Nephron progenitor cell (in vitro differentiated cells): ENCODE data around the gene PLCB4.

Source experiments
- DNase-seq: peaks from one replicate; pipeline ENCODE4 v3.0.0; 2021
- H3K27ac Mint-ChIP-seq: 2 replicates; pipeline ENCODE4 v1.8.0; 2021; ENCODE audit warnings: mild to moderate bottlenecking, moderate library complexity, mixed read lengths
- H3K27me3 Mint-ChIP-seq: 2 replicates; pipeline ENCODE4 v1.8.0; 2021; ENCODE audit warnings: mild to moderate bottlenecking, low read depth, mixed read lengths; ENCODE audit not compliant: poor library complexity
- H3K36me3 Mint-ChIP-seq: 2 replicates; pipeline ENCODE4 v1.8.0; 2021; ENCODE audit warnings: low read depth, mixed read lengths
- H3K4me1 Mint-ChIP-seq: 2 replicates; pipeline ENCODE4 v1.8.0; 2021; ENCODE audit warnings: mixed read lengths
- H3K4me3 Mint-ChIP-seq: 2 replicates; pipeline ENCODE4 v1.8.0; 2021; ENCODE audit warnings: mild to moderate bottlenecking, moderate library complexity, mixed read lengths
- H3K9me3 Mint-ChIP-seq: 2 replicates; pipeline ENCODE4 v1.8.0; 2021; ENCODE audit warnings: mild to moderate bottlenecking, moderate library complexity, mixed read lengths
- TF ChIP-seq, protein P1 (sequence below): fragments of 200-600 bp; sonication (generic); IDR thresholded peaks from 2 replicates; pipeline ENCODE4 v1.5.0; 2021; ENCODE audit warnings: antibody characterized with exemption

The PLCB4 gene

DNA sequence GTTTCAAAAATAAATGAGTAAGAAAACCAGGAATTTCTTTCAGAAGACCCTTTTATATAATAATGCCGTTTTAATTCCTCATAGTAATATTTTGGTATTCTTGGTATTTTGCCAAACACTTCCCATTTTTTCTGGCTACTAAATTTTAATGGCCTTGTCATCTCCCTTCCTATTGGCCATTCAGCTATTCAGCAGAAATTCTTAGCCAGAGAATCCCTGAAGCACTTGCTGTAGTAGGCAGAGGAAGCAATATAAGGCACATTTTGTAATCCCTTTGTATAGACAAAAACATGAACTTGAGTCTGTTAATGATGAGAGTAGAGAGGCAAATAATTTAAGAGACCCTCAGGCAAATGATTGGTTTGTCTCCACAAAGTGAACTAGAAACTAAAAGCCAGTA is 327.1 kb downstream of the PLCB4 start:
- H3K36me3 Mint-ChIP-seq, result peaks cover 27% of the 10 kb centered on the region
- H3K4me3 Mint-ChIP-seq, result no peak overlapping the region
- no peaks in the 10 kb centered on the region for H3K27me3 Mint-ChIP-seq
- TF ChIP-seq, protein P1, sequence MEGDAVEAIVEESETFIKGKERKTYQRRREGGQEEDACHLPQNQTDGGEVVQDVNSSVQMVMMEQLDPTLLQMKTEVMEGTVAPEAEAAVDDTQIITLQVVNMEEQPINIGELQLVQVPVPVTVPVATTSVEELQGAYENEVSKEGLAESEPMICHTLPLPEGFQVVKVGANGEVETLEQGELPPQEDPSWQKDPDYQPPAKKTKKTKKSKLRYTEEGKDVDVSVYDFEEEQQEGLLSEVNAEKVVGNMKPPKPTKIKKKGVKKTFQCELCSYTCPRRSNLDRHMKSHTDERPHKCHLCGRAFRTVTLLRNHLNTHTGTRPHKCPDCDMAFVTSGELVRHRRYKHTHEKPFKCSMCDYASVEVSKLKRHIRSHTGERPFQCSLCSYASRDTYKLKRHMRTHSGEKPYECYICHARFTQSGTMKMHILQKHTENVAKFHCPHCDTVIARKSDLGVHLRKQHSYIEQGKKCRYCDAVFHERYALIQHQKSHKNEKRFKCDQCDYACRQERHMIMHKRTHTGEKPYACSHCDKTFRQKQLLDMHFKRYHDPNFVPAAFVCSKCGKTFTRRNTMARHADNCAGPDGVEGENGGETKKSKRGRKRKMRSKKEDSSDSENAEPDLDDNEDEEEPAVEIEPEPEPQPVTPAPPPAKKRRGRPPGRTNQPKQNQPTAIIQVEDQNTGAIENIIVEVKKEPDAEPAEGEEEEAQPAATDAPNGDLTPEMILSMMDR, result no peak
- no peak for DNase-seq
- H3K9me3 Mint-ChIP-seq, result no peaks in the 10 kb centered on the region
- H3K27ac Mint-ChIP-seq, result no peak overlapping the region
- peaks cover 14% of the 10 kb centered on the region for H3K4me1 Mint-ChIP-seq

DNA sequence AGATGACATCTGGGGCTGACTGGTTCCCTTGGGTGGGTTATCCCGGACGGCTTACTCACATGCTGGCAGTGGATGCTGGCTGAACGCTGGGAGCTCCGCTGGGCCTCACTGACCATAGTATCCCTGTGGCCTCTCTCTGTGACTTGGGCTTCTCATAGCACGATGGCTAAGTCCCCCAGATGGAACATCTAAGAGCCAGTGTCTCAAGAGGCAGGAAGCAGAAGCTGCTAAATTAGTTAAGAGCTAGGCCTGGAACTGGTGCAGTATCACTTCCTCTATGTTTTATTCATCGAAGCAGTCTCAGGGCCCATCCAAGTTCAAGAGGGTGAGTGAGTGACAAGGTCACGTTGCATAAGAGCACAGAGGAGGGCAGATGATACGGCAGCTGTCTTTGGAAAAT is 329.0 kb downstream of the PLCB4 start:
- Mint-ChIP-seq H3K4me1 (peaks cover 1% of the 10 kb centered on the region), H3K9me3 (no peaks in the 10 kb centered on the region), H3K27ac (no peak overlapping the region), H3K36me3 (peaks cover 22% of the 10 kb centered on the region), H3K4me3 (no peak overlapping the region), H3K27me3 (no peaks in the 10 kb centered on the region)
- DNase-seq, result no peak
- TF ChIP-seq, protein P1, result no peak

DNA sequence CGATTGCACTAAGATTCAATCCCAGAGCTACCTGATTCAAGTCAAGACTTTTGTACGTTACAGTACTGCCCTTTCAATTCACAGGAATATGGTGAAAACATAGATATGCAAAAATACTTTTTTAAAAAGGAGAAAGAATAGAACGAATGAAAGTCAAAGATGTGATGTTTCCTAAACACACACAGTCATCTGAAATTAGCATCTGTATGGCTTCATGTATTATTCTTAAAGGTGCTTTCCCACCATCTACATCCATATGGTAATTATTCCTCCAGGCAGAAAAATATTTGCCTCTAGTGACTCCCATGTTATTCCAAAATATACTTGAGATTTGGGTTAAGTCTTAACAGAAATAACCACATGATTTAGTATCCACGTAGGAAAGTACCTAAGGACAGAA is 330.0 kb downstream of the PLCB4 start:
- Mint-ChIP-seq H3K27ac (no peak overlapping the region), H3K36me3 (peaks cover 16% of the 10 kb centered on the region), H3K4me3 (no peak overlapping the region), H3K27me3 (no peaks in the 10 kb centered on the region), H3K9me3 (no peaks in the 10 kb centered on the region), H3K4me1 (no peaks in the 10 kb centered on the region)
- DNase-seq, result no peak
- TF ChIP-seq, protein P1, result no peak

DNA sequence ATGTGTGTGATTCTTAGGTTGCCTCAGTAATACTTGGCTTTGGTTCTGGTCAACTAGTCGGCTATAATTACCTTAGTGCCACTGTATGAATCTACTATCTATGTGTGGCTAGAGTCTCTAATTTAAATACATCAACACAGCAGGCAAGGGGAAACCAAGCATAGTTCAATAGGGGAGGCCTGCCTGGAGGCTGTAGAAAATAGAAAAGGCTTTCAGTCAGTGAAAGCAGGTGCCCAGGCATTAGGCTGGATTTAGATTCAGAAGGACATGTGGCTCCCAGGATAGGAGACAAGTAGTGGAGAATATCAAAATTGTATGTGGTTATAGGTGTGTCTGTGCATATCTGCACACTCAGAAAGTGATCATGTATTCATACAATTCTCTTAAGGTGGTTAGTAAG is 330.4 kb downstream of the PLCB4 start:
- H3K4me3 Mint-ChIP-seq, result no peak overlapping the region
- no peaks in the 10 kb centered on the region for H3K4me1 Mint-ChIP-seq
- peaks cover 13% of the 10 kb centered on the region for H3K36me3 Mint-ChIP-seq
- H3K9me3 Mint-ChIP-seq, result no peaks in the 10 kb centered on the region
- H3K27ac Mint-ChIP-seq, result no peak overlapping the region
- no peak for DNase-seq
- H3K27me3 Mint-ChIP-seq, result no peaks in the 10 kb centered on the region
- TF ChIP-seq, protein P1, result no peak

DNA sequence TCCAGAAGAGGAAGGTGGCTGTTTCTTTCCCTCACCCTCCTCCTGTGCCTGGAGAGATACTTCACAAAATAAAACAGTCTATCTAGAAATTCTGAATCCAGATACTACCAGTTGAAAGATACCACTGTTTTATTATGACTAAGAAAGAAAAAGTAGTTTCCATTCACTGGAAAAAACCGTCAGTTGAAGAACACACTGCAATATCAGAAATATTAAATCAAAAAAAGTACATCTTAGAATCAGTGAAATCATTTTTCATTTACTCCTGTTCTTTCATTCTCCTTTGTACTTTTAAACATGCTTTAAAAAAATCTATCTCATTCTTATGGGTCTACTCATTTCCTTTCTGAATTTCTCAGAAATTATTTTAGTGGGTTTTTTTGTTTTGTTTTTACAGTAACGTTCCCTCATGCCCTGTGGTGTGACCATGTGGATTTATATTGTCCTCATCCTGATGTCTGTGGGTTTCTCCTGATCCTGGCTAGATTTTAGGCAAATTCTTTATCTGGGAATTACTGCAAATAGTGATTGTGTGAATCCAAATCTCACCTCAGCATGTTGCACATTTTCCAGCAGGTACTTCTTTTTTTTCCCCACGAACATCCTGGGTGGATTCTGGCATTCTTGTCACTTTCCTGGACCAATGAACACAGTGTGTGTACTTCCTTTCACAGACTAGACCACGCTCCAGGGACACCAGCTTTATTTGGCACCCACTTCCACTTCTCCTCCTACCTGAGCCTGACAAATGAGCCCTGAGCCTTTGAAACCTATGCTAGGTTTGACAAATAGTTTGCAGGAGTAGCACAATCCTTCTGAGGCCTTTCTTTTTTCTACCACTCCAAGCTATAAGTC is 331.5 kb downstream of the PLCB4 start:
- H3K27me3 Mint-ChIP-seq, result no peaks in the 10 kb centered on the region
- H3K9me3 Mint-ChIP-seq, result no peaks in the 10 kb centered on the region
- H3K27ac Mint-ChIP-seq, result no peak overlapping the region
- H3K36me3 Mint-ChIP-seq, result peaks cover 8% of the 10 kb centered on the region
- no peak overlapping the region for H3K4me3 Mint-ChIP-seq
- DNase-seq, result no peak
- H3K4me1 Mint-ChIP-seq, result no peaks in the 10 kb centered on the region
- TF ChIP-seq, protein P1, result no peak

DNA sequence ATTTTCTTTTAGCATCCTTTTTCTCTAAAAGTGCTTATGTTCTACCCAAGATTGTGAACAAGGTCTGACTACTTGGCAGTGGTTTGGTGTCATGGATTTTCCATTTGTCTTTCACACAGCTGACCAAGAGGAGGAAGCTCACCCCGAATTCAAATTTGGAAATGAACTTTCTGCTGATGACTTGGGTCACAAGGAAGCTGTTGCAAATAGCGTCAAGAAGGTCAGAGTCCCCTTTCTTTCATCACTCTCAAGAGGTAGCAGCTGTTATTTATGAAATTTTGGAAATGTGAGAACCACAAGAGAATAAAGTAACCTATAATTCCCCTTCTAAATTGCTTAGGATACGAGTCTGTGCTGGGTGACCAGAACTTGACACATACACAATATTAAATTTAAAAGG is 332.5 kb downstream of the PLCB4 start:
- no peaks in the 10 kb centered on the region for H3K9me3 Mint-ChIP-seq
- H3K4me3 Mint-ChIP-seq, result no peak overlapping the region
- TF ChIP-seq, protein P1, result no peak
- DNase-seq, result no peak
- peaks cover 6% of the 10 kb centered on the region for H3K36me3 Mint-ChIP-seq
- H3K4me1 Mint-ChIP-seq, result no peaks in the 10 kb centered on the region
- H3K27ac Mint-ChIP-seq, result no peak overlapping the region
- no peaks in the 10 kb centered on the region for H3K27me3 Mint-ChIP-seq
